NCI-H1105 (cell line): ENCODE data around the gene FAM200B.
A peak's percentile ranks its signal among the peaks of the same experiment; 100 is the strongest.

ENCODE experiments used
- DNase-seq: peaks from one replicate; lab custom pipeline; 2025; lab: John Stamatoyannopoulos, UW

Gene FAM200B

GRCh38 chr4:15668566-15669435, 12.8 kb upstream of the FAM200B start:
- DNase-seq, result no peak

GRCh38 chr4:15670576-15670975, 11.1 kb upstream of the FAM200B start:
- no peak for DNase-seq

GRCh38 chr4:15672101-15672500, 9.5 kb upstream of the FAM200B start:
- no peak for DNase-seq

- no peak for DNase-seq
These were observed 8.3 kb upstream of the FAM200B start for GRCh38 chr4:15673337-15673736.

GRCh38 chr4:15674046-15674445, 7.6 kb upstream of the FAM200B start:
- no peak for DNase-seq

GRCh38 chr4:15674926-15675325, 6.7 kb upstream of the FAM200B start:
- no peak for DNase-seq

- DNase-seq, result no peak
These were observed 6.3 kb upstream of the FAM200B start for GRCh38 chr4:15675356-15675755.

GRCh38 chr4:15676039-15676438, 5.6 kb upstream of the FAM200B start:
- DNase-seq, result no peak

- DNase-seq, result no peak
These were observed 4.7 kb upstream of the FAM200B start for GRCh38 chr4:15676899-15677298.

GRCh38 chr4:15677507-15677988, 4.1 kb upstream of the FAM200B start:
- peak; percentile 1 for DNase-seq

- no peak for DNase-seq
These were observed 608 bp upstream of the FAM200B start for GRCh38 chr4:15681067-15681371.

- no peak for DNase-seq
These were observed 865 bp downstream of the FAM200B start for GRCh38 chr4:15682242-15683142.

- DNase-seq, result no peak
These were observed 1.5 kb downstream of the FAM200B start for GRCh38 chr4:15683143-15683495.

- no peak for DNase-seq
These were observed 2.9 kb downstream of the FAM200B start for GRCh38 chr4:15684498-15684897.

GRCh38 chr4:15688051-15688450, 6.4 kb downstream of the FAM200B start:
- DNase-seq, result no peak

- no peak for DNase-seq
These were observed 7.9 kb downstream of the FAM200B start for GRCh38 chr4:15689540-15689939.

GRCh38 chr4:15690020-15690809, 8.6 kb downstream of the FAM200B start:
- no peak for DNase-seq

GRCh38 chr4:15691346-15692135, 9.9 kb downstream of the FAM200B start:
- DNase-seq, result no peak

- DNase-seq, result no peak
These were observed 11.0 kb downstream of the FAM200B start for GRCh38 chr4:15692602-15693001.

- no peak for DNase-seq
These were observed 12.8 kb downstream of the FAM200B start for GRCh38 chr4:15694431-15694830.

GRCh38 chr4:15695240-15695699, 13.6 kb downstream of the FAM200B start:
- DNase-seq, result no peak
